Ammon's horn (tissue), 1 donor: ENCODE data around the gene SLC6A8.
"Not testable (repeated sequence)": the region's sequence is repeated elsewhere in the genome, so short reads cannot be mapped to it uniquely, and the experiment has no call there.

ENCODE experiments used
- DNase-seq: peaks from one replicate; pipeline ENCODE4 v3.0.0-alpha.2; 2016; ENCODE audit warnings: low spot score

The SLC6A8 gene

DNA sequence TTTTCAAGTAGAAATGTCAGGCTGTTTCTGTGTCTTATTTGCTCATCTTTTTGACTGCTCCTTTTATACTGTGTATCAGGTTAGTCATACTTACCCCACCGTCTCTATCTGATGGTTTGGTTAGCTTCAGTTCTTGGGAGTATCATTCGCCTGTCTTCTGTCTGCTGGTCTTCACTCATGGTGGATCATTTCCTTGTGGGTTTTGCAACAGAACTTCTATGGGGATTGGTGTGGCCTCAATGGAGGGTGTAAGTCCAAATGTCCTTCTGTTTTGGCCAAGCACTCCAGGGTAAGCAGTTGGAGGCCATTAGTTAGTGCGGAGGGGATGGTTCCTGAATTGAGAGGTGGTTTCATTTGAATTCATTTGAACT, 44.1 kb downstream of the SLC6A8 start:
- DNase-seq = no peak

DNA sequence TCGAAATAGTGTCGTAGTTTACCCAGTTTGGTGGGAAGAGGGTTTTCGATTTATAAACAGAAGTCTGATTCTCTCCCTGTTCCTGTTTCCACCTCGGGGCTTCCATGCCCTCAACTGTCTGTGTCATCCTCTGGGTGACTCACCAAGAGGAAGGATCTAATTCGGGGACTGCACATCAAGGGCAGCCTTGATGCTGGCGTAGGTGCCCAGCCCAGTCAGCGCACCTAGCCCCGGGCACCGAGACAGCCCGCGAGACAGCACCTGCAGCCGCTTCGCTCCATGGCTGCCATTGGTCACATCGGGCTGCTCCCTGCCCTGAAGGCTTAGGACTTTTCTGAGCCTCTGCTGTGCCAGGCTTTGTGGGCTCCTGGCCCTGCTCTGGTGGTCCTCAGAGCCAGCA, 44.7 kb downstream of the SLC6A8 start:
- DNase-seq = no peak

DNA sequence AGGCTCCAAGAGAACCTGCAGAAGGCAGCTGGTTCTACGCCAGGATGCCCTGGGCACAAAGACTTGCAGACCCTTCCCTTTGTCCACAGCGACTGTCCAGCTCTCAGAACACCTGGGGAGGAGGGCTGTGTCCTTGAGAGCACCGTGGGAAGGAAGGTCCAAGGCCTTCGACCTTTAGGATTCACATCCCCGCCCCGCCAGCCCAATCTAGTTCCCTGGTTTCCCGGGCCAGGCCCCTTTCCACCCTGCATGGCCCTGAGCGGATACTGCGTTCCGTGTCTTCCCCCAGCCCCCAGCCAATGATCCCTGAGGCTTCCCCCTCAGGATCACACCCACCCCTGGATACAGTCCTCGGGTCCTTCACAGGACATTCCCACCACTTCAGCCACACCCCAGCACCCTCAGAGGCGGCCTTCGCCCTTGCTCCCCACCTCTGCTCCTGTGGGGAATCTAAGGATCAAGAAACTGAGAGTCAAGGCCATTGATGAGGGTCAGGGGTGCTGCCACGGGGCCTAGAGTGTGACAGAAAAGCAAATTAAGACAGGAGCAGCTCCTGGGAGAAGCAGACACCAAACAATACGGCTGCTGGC, 46.0 kb downstream of the SLC6A8 start:
- no peak for DNase-seq

DNA sequence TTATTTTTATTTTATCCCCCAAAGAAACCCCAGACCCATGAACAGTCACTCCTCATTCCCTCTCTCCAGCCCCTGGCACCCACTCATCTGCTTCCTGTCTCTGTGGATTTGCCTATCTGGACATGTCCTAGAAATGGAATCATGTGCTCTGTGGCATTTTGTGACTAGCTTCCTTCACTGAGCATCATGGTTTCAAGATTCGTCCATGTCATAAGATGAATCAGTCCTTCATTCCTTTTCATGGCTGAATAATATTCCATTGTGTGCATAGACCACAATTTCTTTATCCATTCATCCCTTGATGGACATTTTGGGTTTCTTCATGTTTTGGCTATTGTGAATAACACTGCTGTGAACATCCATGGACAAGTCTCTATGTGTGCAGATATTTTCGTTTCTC, 47.1 kb downstream of the SLC6A8 start:
- no peak for DNase-seq

DNA sequence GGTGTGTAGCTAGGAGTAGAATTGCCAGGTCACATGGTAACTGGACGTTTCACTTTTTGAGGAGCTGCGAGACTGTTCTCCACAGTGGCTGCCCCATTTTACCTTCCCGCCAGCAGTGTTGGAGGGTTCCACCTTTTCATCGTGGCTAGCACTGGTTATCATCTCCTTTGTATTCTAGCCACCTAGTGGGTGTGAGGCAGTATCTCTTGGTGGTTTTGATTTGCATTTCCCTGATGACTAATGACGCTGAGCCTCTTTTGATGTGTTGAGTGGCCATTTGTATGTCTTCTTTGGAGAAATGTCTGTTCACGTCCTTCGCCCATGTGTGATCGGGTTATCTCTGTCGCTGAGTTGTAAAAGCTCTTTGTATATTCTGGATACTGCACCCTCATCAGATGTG, 47.5 kb downstream of the SLC6A8 start:
- no peak for DNase-seq

DNA sequence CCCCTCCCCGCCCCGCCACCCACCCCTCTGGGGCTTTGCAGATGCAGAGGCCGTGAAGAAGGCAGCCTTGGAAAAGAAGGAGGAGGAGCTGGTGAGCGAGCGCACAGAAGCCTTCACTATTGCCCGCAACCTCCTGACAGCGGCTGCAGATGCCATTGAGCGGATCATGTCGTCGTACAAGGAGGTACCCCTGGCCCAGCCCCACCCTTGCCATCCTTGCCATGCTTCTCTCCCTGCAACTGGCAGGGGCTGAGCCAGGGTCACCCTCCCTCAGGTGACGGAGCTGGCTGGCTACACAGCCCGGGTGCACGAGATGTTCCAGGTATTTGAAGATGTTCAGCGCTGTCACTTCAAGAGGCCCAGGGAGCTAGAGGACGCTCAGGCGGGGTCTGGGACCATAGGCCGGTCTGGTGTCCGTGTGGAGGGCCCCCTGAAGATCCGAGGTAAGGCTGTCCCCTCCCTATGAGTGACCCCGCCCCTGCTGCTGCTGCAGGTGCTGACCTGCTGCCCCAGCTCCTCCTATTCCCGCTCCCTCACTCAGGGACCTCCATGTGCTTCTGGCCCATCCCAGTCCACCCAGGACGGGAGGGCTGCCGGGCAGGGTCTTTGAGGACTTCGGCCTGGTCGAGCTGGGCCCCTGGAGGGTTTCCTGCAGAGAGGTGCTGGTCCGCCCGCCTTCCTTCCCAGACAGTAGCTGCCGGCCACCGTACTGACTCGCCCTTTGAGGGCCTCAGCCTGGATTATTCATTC, 48.5 kb downstream of the SLC6A8 start:
- DNase-seq = no peak

DNA sequence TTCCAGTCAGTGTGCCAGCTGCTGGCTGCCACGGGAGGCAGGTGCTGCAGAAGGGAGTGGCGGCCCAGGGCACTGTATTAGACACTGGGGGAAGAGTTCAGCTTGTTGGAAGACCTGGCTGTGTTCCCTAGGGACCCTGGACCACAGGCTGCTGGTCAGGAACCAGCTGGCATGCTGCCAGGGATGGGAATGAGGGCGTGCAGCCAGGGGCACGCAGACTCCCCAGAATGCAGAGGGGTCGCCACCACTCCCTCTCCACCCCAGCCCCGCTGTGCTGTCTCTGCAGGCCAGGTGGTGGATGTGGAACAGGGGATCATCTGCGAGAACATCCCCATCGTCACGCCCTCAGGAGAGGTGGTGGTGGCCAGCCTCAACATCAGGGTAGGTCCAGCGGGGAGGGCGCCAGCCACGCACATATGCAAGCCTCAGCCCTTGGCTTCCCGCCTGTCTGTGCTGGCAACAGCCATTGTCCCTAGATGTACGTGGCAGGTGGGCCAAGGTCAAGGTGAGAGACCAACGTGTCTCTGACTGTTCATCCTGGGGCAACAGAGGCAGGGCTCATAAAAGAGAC, 49.2 kb downstream of the SLC6A8 start:
- DNase-seq = no peak

DNA sequence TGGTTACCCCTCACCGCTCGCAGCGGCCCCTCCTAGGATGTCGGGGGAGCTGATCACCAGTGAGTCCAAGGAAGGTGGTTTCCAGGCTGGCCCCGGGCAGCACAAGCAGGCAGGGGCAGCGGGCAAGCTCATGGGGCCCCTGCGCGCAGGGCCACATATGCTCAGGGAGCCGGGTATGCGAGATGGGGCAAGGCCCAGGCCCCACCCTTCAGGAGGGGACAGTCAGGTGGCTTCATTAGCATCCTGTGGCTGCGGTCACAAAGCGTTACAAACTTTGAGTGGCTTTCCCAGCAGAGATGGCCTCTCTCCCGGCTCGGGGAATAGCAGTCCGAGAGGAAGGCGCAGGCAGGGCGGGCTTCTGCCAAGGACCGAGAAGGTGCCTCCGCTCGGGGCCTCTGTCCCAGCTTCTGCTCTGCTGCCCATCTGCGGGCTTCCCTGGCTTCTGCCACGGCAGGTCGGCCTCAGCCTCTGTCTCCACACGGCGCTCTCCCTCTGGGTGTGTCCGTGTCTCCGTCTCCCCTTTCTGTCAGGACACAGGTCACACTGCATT, 50.4 kb downstream of the SLC6A8 start:
- no peak for DNase-seq

DNA sequence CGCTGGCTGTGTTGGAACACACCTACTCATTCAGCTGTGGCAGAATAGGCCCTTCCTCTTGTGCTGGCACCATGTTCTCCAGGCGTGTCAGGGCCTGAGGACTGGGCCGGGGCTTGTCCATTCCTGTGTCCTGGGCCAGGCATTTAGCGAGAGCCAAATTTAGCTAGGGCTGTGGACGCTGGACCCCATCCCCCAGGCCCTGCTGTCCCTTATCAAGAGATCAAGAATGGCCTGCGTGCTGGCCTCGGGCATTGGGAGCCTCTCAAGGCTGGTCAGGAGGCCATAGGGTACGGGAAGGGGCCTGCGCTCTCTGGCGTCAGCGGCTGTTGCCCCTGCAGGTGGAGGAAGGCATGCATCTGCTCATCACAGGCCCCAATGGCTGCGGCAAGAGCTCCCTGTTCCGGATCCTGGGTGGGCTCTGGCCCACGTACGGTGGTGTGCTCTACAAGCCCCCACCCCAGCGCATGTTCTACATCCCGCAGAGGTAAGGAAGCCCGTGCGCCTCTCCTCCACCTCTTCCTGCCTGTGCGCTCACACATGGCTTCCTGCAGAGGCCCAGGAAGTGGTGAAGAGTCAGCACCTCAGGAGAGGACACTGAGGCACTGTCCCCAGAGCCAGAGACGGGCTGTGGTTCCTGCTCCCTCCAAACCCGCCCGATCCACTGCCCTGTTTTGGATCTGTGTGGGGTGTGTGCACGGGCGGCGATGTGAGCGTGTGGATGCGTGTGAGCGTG, 52.2 kb downstream of the SLC6A8 start:
- DNase-seq = no peak

DNA sequence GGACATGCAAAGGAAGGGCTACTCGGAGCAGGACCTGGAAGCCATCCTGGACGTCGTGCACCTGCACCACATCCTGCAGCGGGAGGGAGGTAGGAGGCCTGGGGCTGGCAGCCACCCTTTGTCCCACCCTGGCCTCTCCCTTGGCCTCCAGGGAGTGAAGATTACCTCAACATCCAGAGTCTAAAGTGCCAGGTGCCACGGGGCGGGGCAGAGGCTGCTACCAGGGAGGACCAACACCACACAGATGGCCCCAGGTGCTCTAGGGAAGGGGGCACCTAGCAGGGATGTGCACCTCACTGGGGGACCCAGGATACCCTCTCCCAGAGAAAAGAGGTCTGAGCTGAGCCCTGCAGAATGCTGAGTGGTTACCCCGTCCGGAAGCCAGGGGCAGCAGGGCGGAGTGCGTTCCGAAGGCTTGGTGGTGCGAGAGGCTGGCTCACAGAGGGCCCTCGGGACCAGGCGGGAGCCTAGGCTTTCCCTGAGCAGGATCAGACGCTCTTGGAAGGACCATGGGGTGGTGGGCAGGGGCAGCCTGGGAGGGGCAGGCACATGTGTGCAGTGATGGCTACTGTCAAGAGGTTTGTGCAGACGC, 53.0 kb downstream of the SLC6A8 start:
- DNase-seq = no peak

DNA sequence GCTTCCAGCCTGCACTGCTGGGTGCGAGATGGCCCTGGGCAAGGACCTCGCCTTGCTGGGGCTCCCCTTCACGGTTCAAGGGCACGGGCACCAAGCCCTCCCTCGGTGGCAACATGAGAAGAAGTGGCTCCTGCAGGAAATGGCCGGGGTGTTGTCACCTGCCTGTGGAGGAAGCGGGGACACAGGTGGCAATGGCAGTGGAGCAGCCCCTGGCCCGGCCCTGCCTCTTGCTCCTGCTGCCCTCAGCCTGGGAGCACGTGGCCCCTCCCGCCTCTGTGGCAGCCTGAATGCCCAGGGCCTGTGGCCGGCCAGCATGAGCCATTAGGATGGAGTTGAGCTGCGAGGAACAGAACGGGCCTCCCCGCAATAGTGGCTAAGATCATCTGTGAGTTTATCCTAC, 53.7 kb downstream of the SLC6A8 start:
- no peak for DNase-seq

DNA sequence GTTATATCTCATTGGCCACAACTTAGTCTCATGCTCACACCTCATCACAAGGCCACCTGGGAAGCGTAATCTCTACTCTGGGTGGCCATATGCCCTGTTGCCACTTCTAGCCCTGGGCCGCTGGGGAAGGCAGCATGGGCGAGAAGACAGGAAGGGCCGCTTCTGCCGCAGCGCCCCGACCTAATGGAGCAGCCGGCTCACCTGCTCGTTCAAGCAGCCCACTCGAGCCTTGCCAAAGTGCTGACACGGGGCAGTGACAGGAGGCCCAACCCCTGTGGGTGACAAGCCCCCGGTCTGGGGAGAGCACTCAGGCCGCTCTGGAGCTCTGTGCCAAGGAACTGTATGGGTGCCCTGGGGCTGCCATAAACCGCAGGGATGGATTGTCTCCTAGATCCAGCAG, 54.4 kb downstream of the SLC6A8 start:
- not testable (repeated sequence) for DNase-seq

DNA sequence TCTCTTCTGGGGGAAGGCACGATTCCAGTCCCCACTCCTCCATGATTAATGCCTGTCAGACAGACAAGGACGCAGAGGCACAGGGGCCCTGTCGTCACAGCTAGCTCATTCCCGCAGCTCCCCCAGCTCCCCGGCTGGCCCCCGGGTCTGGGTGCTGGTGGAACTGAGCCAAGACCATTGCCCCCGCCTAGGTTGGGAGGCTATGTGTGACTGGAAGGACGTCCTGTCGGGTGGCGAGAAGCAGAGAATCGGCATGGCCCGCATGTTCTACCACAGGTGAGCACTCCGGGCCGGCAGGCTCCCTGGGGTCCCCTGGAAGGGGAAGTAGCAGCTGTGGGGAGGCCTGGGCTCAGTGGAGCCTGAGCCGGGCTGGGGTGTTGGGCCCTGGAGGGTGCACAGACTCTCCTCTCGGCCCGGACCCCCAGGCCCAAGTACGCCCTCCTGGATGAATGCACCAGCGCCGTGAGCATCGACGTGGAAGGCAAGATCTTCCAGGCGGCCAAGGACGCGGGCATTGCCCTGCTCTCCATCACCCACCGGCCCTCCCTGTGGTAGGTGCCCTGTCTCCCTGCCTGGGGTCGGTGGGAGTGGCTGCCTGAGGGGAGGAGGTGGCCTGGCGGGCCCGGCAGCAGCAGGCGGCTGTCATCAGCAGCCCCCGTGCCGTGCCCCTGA, 55.2 kb downstream of the SLC6A8 start:
- DNase-seq = not testable (repeated sequence)

DNA sequence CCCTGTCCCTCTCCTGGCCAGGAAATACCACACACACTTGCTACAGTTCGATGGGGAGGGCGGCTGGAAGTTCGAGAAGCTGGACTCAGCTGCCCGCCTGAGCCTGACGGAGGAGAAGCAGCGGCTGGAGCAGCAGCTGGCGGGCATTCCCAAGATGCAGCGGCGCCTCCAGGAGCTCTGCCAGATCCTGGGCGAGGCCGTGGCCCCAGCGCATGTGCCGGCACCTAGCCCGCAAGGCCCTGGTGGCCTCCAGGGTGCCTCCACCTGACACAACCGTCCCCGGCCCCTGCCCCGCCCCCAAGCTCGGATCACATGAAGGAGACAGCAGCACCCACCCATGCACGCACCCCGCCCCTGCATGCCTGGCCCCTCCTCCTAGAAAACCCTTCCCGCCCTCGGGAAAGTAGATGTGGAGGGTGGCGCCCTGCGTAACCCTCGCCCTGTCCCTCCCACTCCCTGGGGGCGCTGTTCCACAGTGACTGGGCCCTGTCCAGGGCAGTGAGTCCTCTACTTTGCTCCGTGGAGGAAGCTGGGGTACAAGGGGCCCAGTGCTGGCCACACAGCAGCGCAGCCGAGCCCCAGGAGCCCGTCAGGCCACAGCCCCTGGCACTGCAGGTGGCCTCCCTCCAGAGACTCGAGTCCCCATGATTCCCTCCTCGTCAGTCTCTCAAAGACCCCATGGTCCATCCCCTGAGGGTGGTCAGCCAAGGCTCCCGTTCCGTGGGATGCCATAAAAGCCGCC, 55.9 kb downstream of the SLC6A8 start:
- DNase-seq = not testable (repeated sequence)

DNA sequence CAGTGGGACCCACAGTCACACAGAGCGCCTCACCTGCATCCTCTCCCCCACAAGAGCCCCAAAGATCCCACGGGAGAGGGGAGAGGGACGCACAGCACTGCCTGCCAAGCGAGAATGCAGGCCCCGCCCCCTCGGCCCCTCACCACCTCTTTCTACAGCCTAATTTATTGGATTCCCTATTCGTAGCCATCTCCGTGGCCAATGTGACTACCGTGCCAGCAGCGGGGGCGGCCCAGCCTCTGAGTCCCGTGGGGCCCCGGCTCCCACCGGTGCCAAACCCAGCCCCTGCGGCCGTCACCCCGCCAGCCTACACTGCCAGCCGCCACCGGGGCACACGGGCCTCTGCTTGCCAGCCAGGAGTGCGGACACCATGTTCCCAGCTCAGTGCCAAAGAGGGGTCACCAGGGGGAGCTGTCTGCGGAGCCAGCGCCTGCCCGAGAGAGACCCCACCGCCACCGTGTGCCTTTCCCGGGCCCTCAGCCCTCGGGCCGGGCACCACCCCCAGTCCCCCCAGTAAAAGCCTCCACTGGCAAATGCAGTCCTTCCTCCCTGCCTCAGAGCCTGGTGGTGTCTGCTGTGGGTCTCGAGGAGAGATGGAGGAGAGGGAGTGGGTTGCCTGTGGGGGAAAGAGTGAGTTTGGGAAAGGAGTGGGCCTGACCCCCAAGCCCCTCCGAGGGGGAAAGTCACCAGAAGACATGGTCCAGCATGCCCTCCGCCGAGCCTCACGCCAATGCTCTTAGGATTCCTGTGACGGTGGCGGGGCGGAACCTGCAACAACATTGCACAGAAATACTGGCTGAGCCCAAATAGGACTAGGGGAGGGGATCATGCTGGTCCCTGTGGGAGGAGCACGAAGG, 56.7 kb downstream of the SLC6A8 start:
- peak; percentile 7 for DNase-seq

DNA sequence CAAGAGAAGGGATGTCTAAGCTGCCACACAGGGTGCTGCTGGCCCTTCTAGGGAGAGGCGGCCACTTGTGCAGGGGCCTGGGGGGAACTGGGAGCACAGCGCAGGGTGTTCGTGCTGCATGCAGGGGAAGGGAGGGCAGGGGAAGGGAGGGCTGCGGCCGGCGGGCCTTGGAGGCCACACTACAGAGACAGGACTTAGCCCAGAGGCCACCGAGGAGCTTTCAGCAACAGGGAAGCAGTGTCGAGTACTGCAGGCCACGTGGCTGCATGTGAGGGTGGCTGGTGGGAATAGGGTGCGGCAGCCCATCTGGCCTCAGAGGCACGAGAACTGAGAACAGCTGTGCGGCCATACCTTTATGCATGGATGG, 57.3 kb downstream of the SLC6A8 start:
- not testable (repeated sequence) for DNase-seq
